K562 (cell line): ENCODE measurements around the gene KLHL29. TPM values are rescaled to one million over a fixed set of nuclear protein-coding genes. Genes with fewer than 3 reads are reported as not detected.

ENCODE experiments used
- ATAC-seq: fragments of 200-7000 bp; cut with Tn5 transposase; 3 replicates; pipeline ENCODE4 v1.9.1; 2020; ENCODE audit warnings: moderate library complexity
- BruUV-seq: library from RNA; stranded (reverse); fragments of 400-500 nt; replicated peaks from 2 replicates; lab custom pipeline; 2021; lab: Mats Ljungman, UMichigan
- CTCF ChIA-PET: fragments of 300-600 bp; formaldehyde crosslinking; extraction: SDS; loops from one replicate; lab custom pipeline; 2021; ENCODE audit warnings: low intra/inter-chr PET ratio; lab: Yijun Ruan, JAX
- POLR2A ChIA-PET: fragments of 300-600, 350-650 bp; sonication (Branson Sonifier 250); formaldehyde crosslinking; extraction: SDS; loops from one replicate; lab custom pipeline; 2021; ENCODE audit warnings: antibody characterized with exemption, inconsistent platforms; lab: Yijun Ruan, JAX
- DNase-seq, 4 experiments: peaks; one replicate each; pipeline versions ENCODE4 v3.0.0 to v3.0.0-alpha.2; 2011 to 2018; ENCODE audit warnings: low spot score in 3 of 4, mixed read lengths in 3 of 4; ENCODE audit errors: extremely low read depth in 1 of 4
- FAIRE-seq: peaks from 2 replicates; lab custom pipeline; 2011; peaks lifted over from hg19 to GRCh38; lab: Jason Lieb, UNC
- H2AFZ ChIP-seq: 2 replicates; pipeline ENCODE4 v1.6.0; 2011; ENCODE audit warnings: low read depth, low read length, control low read depth, inconsistent platforms
- H3K27ac ChIP-seq: fragments of 200-600 bp; 3 replicates; pipeline ENCODE4 v1.8.0; 2011; ENCODE audit warnings: low read depth, mild to moderate bottlenecking, control low read depth, inconsistent platforms, low read length, moderate library complexity, mixed read lengths; ENCODE audit errors: extremely low read depth
- H3K27me3 ChIP-seq, 2 experiments: fragments of 300-600 bp in 1 of 2; 2 replicates in 1 of 2; 3 replicates in 1 of 2; pipeline versions ENCODE4 v1.6.0 to v1.8.0; 2011; ENCODE audit warnings: inconsistent platforms in 2 of 2, low read length in 2 of 2, mild to moderate bottlenecking in 1 of 2, mixed read lengths in 1 of 2, moderate library complexity in 1 of 2; ENCODE audit not compliant: control insufficient read depth in 2 of 2, insufficient read depth in 2 of 2
- H3K36me3 ChIP-seq: fragments of 300-600 bp; 3 replicates; pipeline ENCODE4 v1.8.0; 2011; ENCODE audit warnings: mild to moderate bottlenecking, low read length, inconsistent platforms; ENCODE audit not compliant: control insufficient read depth, insufficient read depth
- H3K4me1 ChIP-seq, 2 experiments: fragments of 200-600 bp in 1 of 2; replicated peaks in 1 of 2; 2 replicates in 1 of 2; 3 replicates in 1 of 2; pipeline versions ENCODE4 v1.5.1 to v1.8.0; 2011; ENCODE audit warnings: inconsistent platforms in 2 of 2, low read length in 2 of 2, mild to moderate bottlenecking in 1 of 2, mixed read lengths in 1 of 2, moderate library complexity in 1 of 2; ENCODE audit not compliant: control insufficient read depth in 2 of 2, insufficient read depth in 2 of 2
- H3K4me2 ChIP-seq: 2 replicates; pipeline ENCODE4 v1.6.1; 2011; ENCODE audit warnings: low read length, control low read depth, inconsistent platforms, mixed read lengths; ENCODE audit not compliant: insufficient read depth
- H3K4me3 ChIP-seq: fragments of 200-600 bp; sonication (generic), shearing (Covaris generic); 2 replicates; pipeline ENCODE4 v1.5.1; 2016; ENCODE audit warnings: control low read depth, inconsistent platforms
- H3K79me2 ChIP-seq: fragments of 200-600 bp; 3 replicates; pipeline ENCODE4 v1.8.0; 2011; ENCODE audit warnings: low read length, inconsistent platforms; ENCODE audit not compliant: control insufficient read depth, insufficient read depth
- H3K9ac ChIP-seq, 2 experiments: 2 replicates each; pipeline versions ENCODE4 v1.6.0 to v1.6.1; 2011; ENCODE audit warnings: low read depth in 2 of 2, low read length in 2 of 2, control low read depth in 1 of 2, inconsistent platforms in 1 of 2, mild to moderate bottlenecking in 1 of 2, mixed read lengths in 1 of 2; ENCODE audit not compliant: insufficient read depth in 1 of 2
- H3K9me1 ChIP-seq: one replicate; pipeline ENCODE4 v1.6.0; 2011; ENCODE audit warnings: inconsistent platforms, mild to moderate bottlenecking, low read length, moderate library complexity; ENCODE audit not compliant: control insufficient read depth, insufficient read depth
- H3K9me3 ChIP-seq: replicated peaks from 2 replicates; pipeline ENCODE4 v1.5.1; 2011; ENCODE audit warnings: low read depth, low read length, inconsistent platforms; ENCODE audit not compliant: control insufficient read depth, insufficient read depth
- H4K20me1 ChIP-seq: replicated peaks from 2 replicates; pipeline ENCODE4 v1.6.1; 2011; ENCODE audit warnings: low read length, inconsistent platforms, mixed read lengths; ENCODE audit not compliant: control insufficient read depth, insufficient read depth
- PCBP2 ChIP-seq: fragments of 200-400 bp; formaldehyde crosslinking; IDR thresholded peaks from 2 replicates; pipeline ENCODE4 v1.6.1; 2018; ENCODE audit warnings: low read length, low read depth, mild to moderate bottlenecking, moderate library complexity; ENCODE audit not compliant: poor library complexity, severe bottlenecking
- SAP30 ChIP-seq: fragments of 200-600 bp; sonication (generic); IDR thresholded peaks from 2 replicates; pipeline ENCODE4 v1.6.1; 2012; ENCODE audit warnings: borderline replicate concordance, low read depth, mild to moderate bottlenecking, moderate library complexity, low read length, control low read depth, inconsistent platforms; ENCODE audit not compliant: insufficient read depth, poor library complexity, severe bottlenecking
- SPI1 ChIP-seq: IDR thresholded peaks from 2 replicates; pipeline ENCODE4 v1.6.1; 2011; ENCODE audit warnings: low read depth, low read length, control low read depth, borderline replicate concordance
- ZBTB33 ChIP-seq: sonication (generic); formaldehyde crosslinking; IDR thresholded peaks from 2 replicates; pipeline ENCODE4 v1.8.1; 2023; ENCODE audit warnings: mild to moderate bottlenecking, missing genetic modification reagents
- WGBS: fragments of 100-300 bp; shearing (Covaris generic); methylation state at CpG from one replicate; pipeline ENCODE4 v1.1.6; 2016; ENCODE audit warnings: low coverage, mixed read lengths; ENCODE audit not compliant: insufficient coverage; ENCODE audit errors: missing lambda C conversion rate; 5-methylcytosine and 5-hydroxymethylcytosine counted together
- in situ Hi-C: fragments of 300-500 bp; cut with MboI; formaldehyde crosslinking; loops from 4 replicates; pipeline ENCODE4 v1.15.0; 2018; ENCODE audit warnings: inconsistent platforms, mixed read lengths
- intact Hi-C: fragments of 100-400 bp; cut with micrococcal nuclease; formaldehyde crosslinking; loops from 2 replicates; pipeline ENCODE4 v1.14.2; 2022
- polyA plus RNA-seq, 8 experiments: library from polyadenylated mRNA; depleted of rRNA in 4 of 8; stranded (reverse) in 5 of 8; unstranded in 3 of 8; fragments of >200 nt; fragmentation: Nextera tagmentation in 2 of 8; fragmentation: Illumina TruSeq in 1 of 8; extraction: Ambion mirVana in 2 of 8; extraction: Trizol in 1 of 8; gene quantifications; 2 replicates each; pipeline versions ENCODE4 v1.2.1 to v1.2.3, GENCODE V29; 2011 to 2014; ENCODE audit warnings: inconsistent platforms in 1 of 8, missing spikeins in 1 of 8
- total RNA-seq, 7 experiments: library from RNA; depleted of rRNA in 6 of 7; stranded (reverse); fragments of >200 nt in 6 of 7; fragmentation: Illumina TruSeq in 2 of 7; extraction: Trizol in 2 of 7; gene quantifications; 2 replicates each; pipeline versions ENCODE4 v1.2.1 to v1.2.3, GENCODE V29; 2011 to 2021; ENCODE audit warnings: low replicate concordance in 1 of 7

The KLHL29 gene
- total and polyA plus RNA-seq, 9 of the 15 experiments (the other 6 are each of a cell fraction or from before 2014, with no cell fraction given) = 0.03 to 0.31 (median 0.08) TPM; not detected in 1

- intact Hi-C loops (no loop called here), in situ Hi-C loops (no loop called here)
- Histone ChIP-seq H3K4me1 (peaks cover 0 to 13% of the 10 kb centered on the region in 2 experiments; a peak in 2 of 5 replicates), H3K9me1 (no peaks in the 10 kb centered on the region), H3K36me3 (no peaks in the 10 kb centered on the region), H3K4me3 (no peak overlapping the region), H4K20me1 (peaks cover 9% of the 10 kb centered on the region; the same call in 1 of the 2 replicates), H3K27me3 (peaks cover 2 to 50% of the 10 kb centered on the region in 2 experiments; a peak in 3 of 5 replicates), H3K4me2 (no peak overlapping the region), H3K9ac (0 out of 4 replicates have a peak overlapping the region, but pooled peaks of 1 of the 2 experiments have one; percentile 26), H2AFZ (no peak overlapping the region), H3K79me2 (no peaks in the 10 kb centered on the region), H3K27ac (no peak overlapping the region), H3K9me3 (no peaks in the 10 kb centered on the region)
- no TSS peak for BruUV-seq
- TF ChIP-seq PCBP2 = no peak
- TF ChIP-seq ZBTB33 (CRISPR knock-in tag) = 0 out of 2 replicates have a peak, but pooled peaks have one; percentile 23
- no peak for TF ChIP-seq SAP30
- 0 out of 2 replicates have a peak, but pooled peaks have one; percentile 19 for TF ChIP-seq SPI1
- WGBS = 51% methylated on average over 24 of the region's 24 CpGs
- ATAC-seq (peak; percentile 31), FAIRE-seq (no peak), DNase-seq (no peak)
- ChIA-PET POLR2A (interaction anchor here (0.6 to 0.7 kb wide), 2 partner anchors 210 to 1578 kb away, joined by 3 read pairs; no protein-coding TSS in a partner anchor), CTCF (no interaction called here)
Measured at GRCh38 chr2:23695214-23695889, 310.4 kb downstream of the KLHL29 start.
